Measurements from ENCODE around the gene TMEM175.

TMEM175 gene

GRCh38 chr4:899556-899906, 32.7 kb upstream of the TMEM175 start:
- no peak overlapping the region for H3K4me3 ChIP-seq (replicated peaks; ENCODE audit: insufficient read depth, low read length)
- TF ChIP-seq REST (IDR thresholded peaks at IDR 0.05; ENCODE audit: insufficient replicate concordance, low read depth) (no peak), CTCF (IDR thresholded peaks at IDR 0.05; ENCODE audit: insufficient read depth, low read length) (no peak), SPI1 (IDR thresholded peaks at IDR 0.05; ENCODE audit: borderline replicate concordance, low read depth) (no peak), GABPA (IDR thresholded peaks at IDR 0.05; ENCODE audit: low read depth) (no peak), POLR2AphosphoS5 (IDR thresholded peaks at IDR 0.05; ENCODE audit: low read depth) (no peak)
- no peaks in the 10 kb centered on the region for H3K27me3 ChIP-seq (ENCODE audit: insufficient read depth, poor library complexity, severe bottlenecking)
- H3K27ac ChIP-seq (replicated peaks): no peak overlapping the region
- no peak for DNase-seq (ENCODE audit: low read depth in 1 of 2, low spot score in 1 of 2)

DNA sequence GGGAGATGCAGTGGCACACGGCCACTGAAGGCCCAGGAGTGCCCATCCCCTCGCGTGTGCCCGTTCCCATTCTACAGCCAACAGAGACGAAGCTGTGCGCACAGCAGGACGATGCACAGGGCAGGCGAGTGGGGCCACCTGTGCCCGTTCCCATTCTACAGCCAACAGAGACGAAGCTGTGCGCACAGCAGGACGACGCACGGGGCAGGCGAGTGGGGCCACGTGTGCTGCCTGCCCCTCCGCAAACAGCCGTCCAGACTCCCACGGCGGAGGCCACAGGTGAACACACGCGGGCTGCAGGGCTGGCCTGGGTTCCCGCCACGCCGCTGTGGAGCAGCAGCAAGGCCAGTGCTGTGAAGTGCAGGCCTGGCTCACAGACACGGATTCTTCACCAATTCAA, 32.2 kb upstream of the TMEM175 start:
- DNase-seq (ENCODE audit: low read depth in 1 of 2, low spot score in 1 of 2): no peak
- Histone ChIP-seq H3K27ac (replicated peaks) (no peak overlapping the region), H3K4me3 (replicated peaks; ENCODE audit: insufficient read depth, low read length) (no peak overlapping the region), H3K27me3 (ENCODE audit: insufficient read depth, poor library complexity, severe bottlenecking) (no peaks in the 10 kb centered on the region)
- TF ChIP-seq GABPA (IDR thresholded peaks at IDR 0.05; ENCODE audit: low read depth): no peak
- TF ChIP-seq REST (IDR thresholded peaks at IDR 0.05; ENCODE audit: insufficient replicate concordance, low read depth): no peak
- no peak for TF ChIP-seq CTCF (IDR thresholded peaks at IDR 0.05; ENCODE audit: insufficient read depth, low read length)
- TF ChIP-seq SPI1 (IDR thresholded peaks at IDR 0.05; ENCODE audit: borderline replicate concordance, low read depth): no peak
- TF ChIP-seq POLR2AphosphoS5 (IDR thresholded peaks at IDR 0.05; ENCODE audit: low read depth): no peak

GRCh38 chr4:900721-901120, 31.5 kb upstream of the TMEM175 start:
- no peak for DNase-seq (ENCODE audit: low read depth in 1 of 2, low spot score in 1 of 2)
- TF ChIP-seq SPI1 (IDR thresholded peaks at IDR 0.05; ENCODE audit: borderline replicate concordance, low read depth) (no peak), GABPA (IDR thresholded peaks at IDR 0.05; ENCODE audit: low read depth) (no peak)
- no peak overlapping the region for H3K4me3 ChIP-seq (replicated peaks; ENCODE audit: insufficient read depth, low read length)
- no peak overlapping the region for H3K27ac ChIP-seq (replicated peaks)
- H3K27me3 ChIP-seq (ENCODE audit: insufficient read depth, poor library complexity, severe bottlenecking): no peaks in the 10 kb centered on the region

DNA sequence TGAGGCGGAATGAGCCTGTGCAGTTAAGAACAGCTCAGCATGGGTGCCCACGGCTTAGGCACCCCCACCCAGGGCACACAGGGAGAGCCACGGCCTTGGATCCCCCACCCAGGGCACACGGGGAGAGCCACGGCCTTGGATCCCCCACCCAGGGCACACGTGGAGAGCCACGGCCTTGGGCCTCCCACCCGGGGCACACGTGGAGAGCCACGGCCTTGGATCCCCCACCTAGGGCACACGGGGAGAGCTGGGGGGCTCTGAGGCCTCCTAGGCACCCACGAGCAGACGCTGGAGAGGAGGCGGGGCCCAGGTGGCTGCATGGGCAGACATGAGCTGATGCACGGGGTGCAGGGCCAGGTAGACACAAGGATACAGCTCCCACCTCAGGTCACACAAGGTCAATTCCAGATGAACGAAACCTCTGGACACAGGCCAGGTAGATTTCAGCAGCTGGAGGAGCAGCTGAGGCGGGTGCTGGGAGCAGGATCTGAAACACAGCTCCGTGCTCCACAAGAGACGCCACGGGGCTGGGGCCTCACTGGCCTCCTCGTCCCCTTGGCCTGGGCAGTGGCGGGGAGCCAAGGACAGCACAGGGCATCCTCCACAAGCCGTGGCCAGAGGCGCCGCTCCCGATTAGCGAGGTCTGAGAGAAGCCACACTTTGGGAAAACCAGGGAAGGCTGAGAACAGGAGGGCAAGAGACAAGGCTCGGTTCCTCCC, 30.9 kb upstream of the TMEM175 start:
- H3K27ac ChIP-seq (replicated peaks): no peak overlapping the region
- TF ChIP-seq CTCF (IDR thresholded peaks at IDR 0.05; ENCODE audit: insufficient read depth, low read length): no peak
- no peak for TF ChIP-seq GABPA (IDR thresholded peaks at IDR 0.05; ENCODE audit: low read depth)
- no peak for TF ChIP-seq SPI1 (IDR thresholded peaks at IDR 0.05; ENCODE audit: borderline replicate concordance, low read depth)
- TF ChIP-seq POLR2AphosphoS5 (IDR thresholded peaks at IDR 0.05; ENCODE audit: low read depth): no peak
- TF ChIP-seq REST (IDR thresholded peaks at IDR 0.05; ENCODE audit: insufficient replicate concordance, low read depth): no peak
- no peak overlapping the region for H3K4me3 ChIP-seq (replicated peaks; ENCODE audit: insufficient read depth, low read length)
- DNase-seq (ENCODE audit: low read depth in 1 of 2, low spot score in 1 of 2): no peak
- H3K27me3 ChIP-seq (ENCODE audit: insufficient read depth, poor library complexity, severe bottlenecking): no peaks in the 10 kb centered on the region

Data from HL-60 (cell line).